ENCODE data around the gene SNRNP48.

- TF ChIP-seq NFE2L1 (CRISPR knock-in tag; IDR thresholded peaks at IDR 0.05): no peak
- TF ChIP-seq CTCF (IDR thresholded peaks at IDR 0.05): no peak
- no peak for TF ChIP-seq ATF1 (CRISPR knock-in tag; IDR thresholded peaks at IDR 0.05)
- no peak for TF ChIP-seq E2F4 (CRISPR knock-in tag; IDR thresholded peaks at IDR 0.05; ENCODE audit: borderline replicate concordance, low read depth)
- TF ChIP-seq TEAD1 (CRISPR knock-in tag; IDR thresholded peaks at IDR 0.05): no peak
- no peak for TF ChIP-seq ZNF423 (CRISPR knock-in tag; IDR thresholded peaks at IDR 0.05)
- no peak for TF ChIP-seq IRF1 (CRISPR knock-in tag; IDR thresholded peaks at IDR 0.05)
- no peak for TF ChIP-seq ATF3 (CRISPR knock-in tag; conservative IDR thresholded peaks at IDR 0.05)
- TF ChIP-seq JUN (CRISPR knock-in tag; IDR thresholded peaks at IDR 0.05): no peak
- TF ChIP-seq SMAD3 (CRISPR knock-in tag; IDR thresholded peaks at IDR 0.05; ENCODE audit: borderline replicate concordance): no peak
- TF ChIP-seq MXD4 (CRISPR knock-in tag; IDR thresholded peaks at IDR 0.05; ENCODE audit: borderline replicate concordance): no peak
- TF ChIP-seq ZBTB43 (CRISPR knock-in tag; IDR thresholded peaks at IDR 0.05): no peak
- TF ChIP-seq MAX (CRISPR knock-in tag; IDR thresholded peaks at IDR 0.05): no peak
- no peak for TF ChIP-seq ZNF138 (CRISPR knock-in tag; conservative IDR thresholded peaks at IDR 0.05)
Observed at GRCh38 chr6:7547315-7547714, 42.7 kb upstream of the SNRNP48 start.
